IPS DF 19.7 (cell line): ENCODE results near the gene SYCP2L.

Experiments
- DNase-seq: peaks from one replicate; pipeline ENCODE4 v3.0.0-alpha.2; 2013; ENCODE audit warnings: low read depth, low spot score

The SYCP2L gene

GRCh38 chr6:11006061-11006460 lies 119.2 kb downstream of the SYCP2L start:
- DNase-seq = no peak

- DNase-seq = no peak
Observed at GRCh38 chr6:11007715-11008608, 121.1 kb downstream of the SYCP2L start.

GRCh38 chr6:11008821-11009220 lies 122.0 kb downstream of the SYCP2L start:
- no peak for DNase-seq

- no peak for DNase-seq
Observed at GRCh38 chr6:11009353-11009752, 122.5 kb downstream of the SYCP2L start.

GRCh38 chr6:11011787-11012234 lies 125.0 kb downstream of the SYCP2L start:
- no peak for DNase-seq

- no peak for DNase-seq
Observed at GRCh38 chr6:11012295-11012754, 125.5 kb downstream of the SYCP2L start.

- DNase-seq = no peak
Observed at GRCh38 chr6:11012976-11013720, 126.3 kb downstream of the SYCP2L start.

- DNase-seq = no peak
Observed at GRCh38 chr6:11013721-11014070, 126.8 kb downstream of the SYCP2L start.

GRCh38 chr6:11015102-11015501 lies 128.2 kb downstream of the SYCP2L start:
- no peak for DNase-seq

- DNase-seq = no peak
Observed at GRCh38 chr6:11016452-11016851, 129.6 kb downstream of the SYCP2L start.

GRCh38 chr6:11017090-11017489 lies 130.2 kb downstream of the SYCP2L start:
- no peak for DNase-seq

GRCh38 chr6:11018225-11018624 lies 131.4 kb downstream of the SYCP2L start:
- no peak for DNase-seq

- no peak for DNase-seq
Observed at GRCh38 chr6:11021003-11021402, 134.2 kb downstream of the SYCP2L start.

- no peak for DNase-seq
Observed at GRCh38 chr6:11021714-11022113, 134.9 kb downstream of the SYCP2L start.

- DNase-seq = no peak
Observed at GRCh38 chr6:11023032-11023431, 136.2 kb downstream of the SYCP2L start.
